Rectal smooth muscle tissue (tissue), 1 donor: ENCODE measurements around the gene TXNDC8.

Source experiments
- H3K27ac ChIP-seq: one replicate; pipeline ENCODE4 v1.7.0; 2013; ENCODE audit warnings: low read depth, low read length, inconsistent platforms
- H3K27me3 ChIP-seq: one replicate; pipeline ENCODE4 v1.7.0; 2013; ENCODE audit warnings: low read length; ENCODE audit not compliant: control insufficient read depth, insufficient read depth
- H3K36me3 ChIP-seq: one replicate; pipeline ENCODE4 v1.7.0; 2013; ENCODE audit warnings: low read length; ENCODE audit not compliant: control insufficient read depth, insufficient read depth
- H3K4me1 ChIP-seq: one replicate; pipeline ENCODE4 v1.7.0; 2013; ENCODE audit warnings: low read length; ENCODE audit not compliant: control insufficient read depth, insufficient read depth
- H3K4me3 ChIP-seq: one replicate; pipeline ENCODE4 v1.7.0; 2013; ENCODE audit warnings: low read length
- H3K9ac ChIP-seq: one replicate; pipeline ENCODE4 v1.7.0; 2013; ENCODE audit warnings: low read length

Gene TXNDC8

GRCh38 chr9:110288503-110288902 is 49.2 kb downstream of the TXNDC8 start:
- no peak overlapping the region for H3K9ac ChIP-seq
- no peak overlapping the region for H3K27ac ChIP-seq
- H3K4me1 ChIP-seq: no peaks in the 10 kb centered on the region
- H3K36me3 ChIP-seq: no peaks in the 10 kb centered on the region
- no peak overlapping the region for H3K4me3 ChIP-seq
- H3K27me3 ChIP-seq: no peaks in the 10 kb centered on the region

- no peaks in the 10 kb centered on the region for H3K27me3 ChIP-seq
- no peaks in the 10 kb centered on the region for H3K4me1 ChIP-seq
- H3K4me3 ChIP-seq: no peak overlapping the region
- H3K9ac ChIP-seq: no peak overlapping the region
- no peaks in the 10 kb centered on the region for H3K36me3 ChIP-seq
- no peak overlapping the region for H3K27ac ChIP-seq
Observed at GRCh38 chr9:110287289-110287680, 50.4 kb downstream of the TXNDC8 start.

GRCh38 chr9:110284211-110284844 is 53.3 kb downstream of the TXNDC8 start:
- no peaks in the 10 kb centered on the region for H3K4me1 ChIP-seq
- no peaks in the 10 kb centered on the region for H3K27me3 ChIP-seq
- no peak overlapping the region for H3K4me3 ChIP-seq
- H3K36me3 ChIP-seq: no peaks in the 10 kb centered on the region
- no peak overlapping the region for H3K27ac ChIP-seq
- no peak overlapping the region for H3K9ac ChIP-seq

GRCh38 chr9:110283751-110284150 is 53.9 kb downstream of the TXNDC8 start:
- H3K4me3 ChIP-seq: no peak overlapping the region
- H3K27ac ChIP-seq: no peak overlapping the region
- no peak overlapping the region for H3K9ac ChIP-seq
- H3K27me3 ChIP-seq: no peaks in the 10 kb centered on the region
- H3K4me1 ChIP-seq: no peaks in the 10 kb centered on the region
- H3K36me3 ChIP-seq: no peaks in the 10 kb centered on the region

GRCh38 chr9:110282739-110283081 is 55.0 kb downstream of the TXNDC8 start:
- H3K4me1 ChIP-seq: no peaks in the 10 kb centered on the region
- no peaks in the 10 kb centered on the region for H3K27me3 ChIP-seq
- H3K27ac ChIP-seq: no peak overlapping the region
- no peak overlapping the region for H3K4me3 ChIP-seq
- no peak overlapping the region for H3K9ac ChIP-seq
- H3K36me3 ChIP-seq: no peaks in the 10 kb centered on the region

GRCh38 chr9:110282018-110282738 is 55.5 kb downstream of the TXNDC8 start:
- Histone ChIP-seq H3K4me1 (no peaks in the 10 kb centered on the region), H3K9ac (no peak overlapping the region), H3K27me3 (no peaks in the 10 kb centered on the region), H3K36me3 (no peaks in the 10 kb centered on the region), H3K27ac (no peak overlapping the region), H3K4me3 (no peak overlapping the region)

GRCh38 chr9:110278080-110278707 is 59.5 kb downstream of the TXNDC8 start:
- Histone ChIP-seq H3K4me1 (no peaks in the 10 kb centered on the region), H3K4me3 (no peak overlapping the region), H3K9ac (no peak overlapping the region), H3K27me3 (no peaks in the 10 kb centered on the region), H3K36me3 (no peaks in the 10 kb centered on the region), H3K27ac (no peak overlapping the region)

GRCh38 chr9:110276781-110277180 is 60.9 kb downstream of the TXNDC8 start:
- no peaks in the 10 kb centered on the region for H3K36me3 ChIP-seq
- H3K27ac ChIP-seq: no peak overlapping the region
- no peaks in the 10 kb centered on the region for H3K4me1 ChIP-seq
- no peaks in the 10 kb centered on the region for H3K27me3 ChIP-seq
- H3K9ac ChIP-seq: no peak overlapping the region
- no peak overlapping the region for H3K4me3 ChIP-seq

- H3K27ac ChIP-seq: no peak overlapping the region
- H3K4me3 ChIP-seq: no peak overlapping the region
- H3K9ac ChIP-seq: no peak overlapping the region
- no peaks in the 10 kb centered on the region for H3K4me1 ChIP-seq
- H3K27me3 ChIP-seq: no peaks in the 10 kb centered on the region
- H3K36me3 ChIP-seq: no peaks in the 10 kb centered on the region
Observed at GRCh38 chr9:110270211-110270995, 67.3 kb downstream of the TXNDC8 start.

- Histone ChIP-seq H3K36me3 (no peaks in the 10 kb centered on the region), H3K27me3 (no peaks in the 10 kb centered on the region), H3K27ac (no peak overlapping the region), H3K4me3 (no peak overlapping the region), H3K9ac (no peak overlapping the region), H3K4me1 (no peaks in the 10 kb centered on the region)
Observed at GRCh38 chr9:110266795-110267194, 70.9 kb downstream of the TXNDC8 start.

- Histone ChIP-seq H3K27me3 (no peaks in the 10 kb centered on the region), H3K4me3 (no peak overlapping the region), H3K36me3 (no peaks in the 10 kb centered on the region), H3K27ac (no peak overlapping the region), H3K4me1 (peaks cover 6% of the 10 kb centered on the region), H3K9ac (no peak overlapping the region)
Observed at GRCh38 chr9:110261632-110262031, 76.0 kb downstream of the TXNDC8 start.

GRCh38 chr9:110260911-110261310 is 76.8 kb downstream of the TXNDC8 start:
- Histone ChIP-seq H3K27ac (no peak overlapping the region), H3K4me3 (no peak overlapping the region), H3K27me3 (no peaks in the 10 kb centered on the region), H3K36me3 (no peaks in the 10 kb centered on the region), H3K4me1 (peaks cover 6% of the 10 kb centered on the region), H3K9ac (no peak overlapping the region)
